ENCODE measurements around the gene CAPN10.

The CAPN10 gene

GRCh38 chr2:240624011-240624949 lies 37.7 kb downstream of the CAPN10 start:
- DNase-seq, result no peak

- DNase-seq, result peak; percentile 39 to 90 (median 63)
These were observed 38.6 kb downstream of the CAPN10 start, which contains the start of gene GPR35 for GRCh38 chr2:240624950-240625621. TSS of gene GPR35 (plus strand) at chr2:240625480. CDS start at chr2:240629953, 4,473 bp downstream.

GRCh38 chr2:240626531-240627300 lies 40.2 kb downstream of the CAPN10 start:
- DNase-seq, result peak in 1 of 5 experiments; percentile 47

GRCh38 chr2:240627736-240628506 lies 41.4 kb downstream of the CAPN10 start:
- DNase-seq, result no peak

- no peak for DNase-seq
These were observed 41.9 kb downstream of the CAPN10 start for GRCh38 chr2:240628507-240628807.

GRCh38 chr2:240628808-240629618 lies 42.5 kb downstream of the CAPN10 start:
- no peak for DNase-seq

- DNase-seq, result no peak
These were observed 43.1 kb downstream of the CAPN10 start for GRCh38 chr2:240629619-240629967.

GRCh38 chr2:240629968-240630770 lies 43.6 kb downstream of the CAPN10 start:
- no peak for DNase-seq

- no peak for DNase-seq
These were observed 44.4 kb downstream of the CAPN10 start for GRCh38 chr2:240630771-240631547.

- no peak for DNase-seq
These were observed 45.2 kb downstream of the CAPN10 start for GRCh38 chr2:240631548-240632305.

- no peak for DNase-seq
These were observed 45.8 kb downstream of the CAPN10 start for GRCh38 chr2:240632306-240632721.

GRCh38 chr2:240635121-240635997 lies 48.8 kb downstream of the CAPN10 start:
- no peak for DNase-seq

- no peak for DNase-seq
These were observed 49.5 kb downstream of the CAPN10 start for GRCh38 chr2:240635998-240636547.

GRCh38 chr2:240636563-240637115 lies 50.1 kb downstream of the CAPN10 start:
- no peak for DNase-seq

GRCh38 chr2:240637116-240637900 lies 50.8 kb downstream of the CAPN10 start:
- no peak for DNase-seq

GRCh38 chr2:240637901-240638345 lies 51.4 kb downstream of the CAPN10 start:
- DNase-seq, result no peak
